K562 (cell line): ENCODE measurements around the gene ADGRB3. TPM values are rescaled to one million over a fixed set of nuclear protein-coding genes. Genes with fewer than 3 reads are reported as not detected.

ENCODE experiments used
- ATAC-seq: fragments of 200-7000 bp; cut with Tn5 transposase; 3 replicates; pipeline ENCODE4 v1.9.1; 2020; ENCODE audit warnings: moderate library complexity
- BruUV-seq: library from RNA; stranded (reverse); fragments of 400-500 nt; replicated peaks from 2 replicates; lab custom pipeline; 2021; lab: Mats Ljungman, UMichigan
- CTCF ChIA-PET: fragments of 300-600 bp; formaldehyde crosslinking; extraction: SDS; loops from one replicate; lab custom pipeline; 2021; ENCODE audit warnings: low intra/inter-chr PET ratio; lab: Yijun Ruan, JAX
- POLR2A ChIA-PET: fragments of 300-600, 350-650 bp; sonication (Branson Sonifier 250); formaldehyde crosslinking; extraction: SDS; loops from one replicate; lab custom pipeline; 2021; ENCODE audit warnings: antibody characterized with exemption, inconsistent platforms; lab: Yijun Ruan, JAX
- DNase-seq, 4 experiments: peaks; one replicate each; pipeline versions ENCODE4 v3.0.0 to v3.0.0-alpha.2; 2011 to 2018; ENCODE audit warnings: low spot score in 3 of 4, mixed read lengths in 3 of 4; ENCODE audit errors: extremely low read depth in 1 of 4
- FAIRE-seq: peaks from 2 replicates; lab custom pipeline; 2011; peaks lifted over from hg19 to GRCh38; lab: Jason Lieb, UNC
- H2AFZ ChIP-seq: 2 replicates; pipeline ENCODE4 v1.6.0; 2011; ENCODE audit warnings: low read depth, low read length, control low read depth, inconsistent platforms
- H3K27ac ChIP-seq: fragments of 200-600 bp; 3 replicates; pipeline ENCODE4 v1.8.0; 2011; ENCODE audit warnings: low read depth, mild to moderate bottlenecking, control low read depth, inconsistent platforms, low read length, moderate library complexity, mixed read lengths; ENCODE audit errors: extremely low read depth
- H3K27me3 ChIP-seq, 2 experiments: fragments of 300-600 bp in 1 of 2; 2 replicates in 1 of 2; 3 replicates in 1 of 2; pipeline versions ENCODE4 v1.6.0 to v1.8.0; 2011; ENCODE audit warnings: inconsistent platforms in 2 of 2, low read length in 2 of 2, mild to moderate bottlenecking in 1 of 2, mixed read lengths in 1 of 2, moderate library complexity in 1 of 2; ENCODE audit not compliant: control insufficient read depth in 2 of 2, insufficient read depth in 2 of 2
- H3K36me3 ChIP-seq: fragments of 300-600 bp; 3 replicates; pipeline ENCODE4 v1.8.0; 2011; ENCODE audit warnings: mild to moderate bottlenecking, low read length, inconsistent platforms; ENCODE audit not compliant: control insufficient read depth, insufficient read depth
- H3K4me1 ChIP-seq, 2 experiments: fragments of 200-600 bp in 1 of 2; replicated peaks in 1 of 2; 2 replicates in 1 of 2; 3 replicates in 1 of 2; pipeline versions ENCODE4 v1.5.1 to v1.8.0; 2011; ENCODE audit warnings: inconsistent platforms in 2 of 2, low read length in 2 of 2, mild to moderate bottlenecking in 1 of 2, mixed read lengths in 1 of 2, moderate library complexity in 1 of 2; ENCODE audit not compliant: control insufficient read depth in 2 of 2, insufficient read depth in 2 of 2
- H3K4me2 ChIP-seq: 2 replicates; pipeline ENCODE4 v1.6.1; 2011; ENCODE audit warnings: low read length, control low read depth, inconsistent platforms, mixed read lengths; ENCODE audit not compliant: insufficient read depth
- H3K4me3 ChIP-seq: fragments of 200-600 bp; sonication (generic), shearing (Covaris generic); 2 replicates; pipeline ENCODE4 v1.5.1; 2016; ENCODE audit warnings: control low read depth, inconsistent platforms
- H3K79me2 ChIP-seq: fragments of 200-600 bp; 3 replicates; pipeline ENCODE4 v1.8.0; 2011; ENCODE audit warnings: low read length, inconsistent platforms; ENCODE audit not compliant: control insufficient read depth, insufficient read depth
- H3K9ac ChIP-seq, 2 experiments: 2 replicates each; pipeline versions ENCODE4 v1.6.0 to v1.6.1; 2011; ENCODE audit warnings: low read depth in 2 of 2, low read length in 2 of 2, control low read depth in 1 of 2, inconsistent platforms in 1 of 2, mild to moderate bottlenecking in 1 of 2, mixed read lengths in 1 of 2; ENCODE audit not compliant: insufficient read depth in 1 of 2
- H3K9me1 ChIP-seq: one replicate; pipeline ENCODE4 v1.6.0; 2011; ENCODE audit warnings: inconsistent platforms, mild to moderate bottlenecking, low read length, moderate library complexity; ENCODE audit not compliant: control insufficient read depth, insufficient read depth
- H3K9me3 ChIP-seq: replicated peaks from 2 replicates; pipeline ENCODE4 v1.5.1; 2011; ENCODE audit warnings: low read depth, low read length, inconsistent platforms; ENCODE audit not compliant: control insufficient read depth, insufficient read depth
- H4K20me1 ChIP-seq: replicated peaks from 2 replicates; pipeline ENCODE4 v1.6.1; 2011; ENCODE audit warnings: low read length, inconsistent platforms, mixed read lengths; ENCODE audit not compliant: control insufficient read depth, insufficient read depth
- ATF4 ChIP-seq: fragments of 450-650 bp; formaldehyde crosslinking; IDR thresholded peaks from 2 replicates; pipeline ENCODE4 v1.4.0; 2022; ENCODE audit warnings: mild to moderate bottlenecking, moderate library complexity
- CBFA2T3 ChIP-seq: fragments of 450-650 bp; IDR thresholded peaks from 2 replicates; pipeline ENCODE4 v1.6.1; 2017
- FOXK1 ChIP-seq: sonication (generic); formaldehyde crosslinking; IDR thresholded peaks from 2 replicates; pipeline ENCODE4 v1.8.0; 2022; ENCODE audit warnings: missing genetic modification reagents, mild to moderate bottlenecking, borderline replicate concordance
- GTF2E2 ChIP-seq: fragments of 200-800 bp; sonication (Bioruptor generic); IDR thresholded peaks from 2 replicates; pipeline ENCODE4 v1.6.1; 2016; ENCODE audit warnings: missing genetic modification characterization, missing compliant biosample characterization
- HDAC2 ChIP-seq: fragments of 450-650 bp; IDR thresholded peaks from 2 replicates; pipeline ENCODE4 v1.6.1; 2016; ENCODE audit warnings: mild to moderate bottlenecking
- KLF1 ChIP-seq: fragments of 450-650 bp; IDR thresholded peaks from 2 replicates; pipeline ENCODE4 v1.6.1; 2016; ENCODE audit warnings: missing genetic modification characterization, missing compliant biosample characterization
- NFE2 ChIP-seq: IDR thresholded peaks from 2 replicates; pipeline ENCODE4 v1.6.1; 2014; ENCODE audit warnings: antibody characterized with exemption, low read depth
- NRF1 ChIP-seq, 2 experiments: fragments of 450-650 bp; IDR thresholded peaks in 1 of 2; conservative IDR thresholded peaks in 1 of 2; 2 replicates each; pipeline ENCODE4 v1.6.1; 2014; ENCODE audit warnings: mild to moderate bottlenecking in 2 of 2
- PHTF2 ChIP-seq: fragments of 250-450 bp; sonication (Bioruptor Pico); IDR thresholded peaks from 2 replicates; pipeline ENCODE4 v1.5.0; 2021; ENCODE audit warnings: mild to moderate bottlenecking
- PKNOX1 ChIP-seq: fragments of 450-650 bp; IDR thresholded peaks from 2 replicates; pipeline ENCODE4 v1.6.1; 2016
- POLR2AphosphoS5 ChIP-seq: IDR thresholded peaks from 2 replicates; pipeline ENCODE4 v1.6.1; 2011; ENCODE audit warnings: mild to moderate bottlenecking, low read depth, low read length, moderate library complexity; ENCODE audit not compliant: control insufficient read depth, insufficient read depth
- RUNX1 ChIP-seq: sonication (generic); IDR thresholded peaks from 2 replicates; pipeline ENCODE4 v1.6.1; 2016; ENCODE audit warnings: antibody characterized with exemption, low read depth
- SMAD2 ChIP-seq: fragments of 150-350 bp; IDR thresholded peaks from 2 replicates; pipeline ENCODE4 v1.6.1; 2014; ENCODE audit warnings: low read depth, mild to moderate bottlenecking, low read length
- ZBTB1 ChIP-seq: sonication (generic); formaldehyde crosslinking; IDR thresholded peaks from 2 replicates; pipeline ENCODE4 v1.8.1; 2023; ENCODE audit warnings: missing genetic modification reagents, low read depth, mild to moderate bottlenecking, borderline replicate concordance
- ZNF282 ChIP-seq: sonication (generic); formaldehyde crosslinking; IDR thresholded peaks from 2 replicates; pipeline ENCODE4 v1.8.1; 2023; ENCODE audit warnings: missing genetic modification reagents
- ZNF507 ChIP-seq: conservative IDR thresholded peaks from 2 replicates; pipeline ENCODE4 v1.6.1; 2017; ENCODE audit warnings: missing genetic modification characterization, missing compliant biosample characterization
- in situ Hi-C: fragments of 300-500 bp; cut with MboI; formaldehyde crosslinking; loops from 4 replicates; pipeline ENCODE4 v1.15.0; 2018; ENCODE audit warnings: inconsistent platforms, mixed read lengths
- intact Hi-C: fragments of 100-400 bp; cut with micrococcal nuclease; formaldehyde crosslinking; loops from 2 replicates; pipeline ENCODE4 v1.14.2; 2022
- polyA plus RNA-seq, 8 experiments: library from polyadenylated mRNA; depleted of rRNA in 4 of 8; stranded (reverse) in 5 of 8; unstranded in 3 of 8; fragments of >200 nt; fragmentation: Nextera tagmentation in 2 of 8; fragmentation: Illumina TruSeq in 1 of 8; extraction: Ambion mirVana in 2 of 8; extraction: Trizol in 1 of 8; gene quantifications; 2 replicates each; pipeline versions ENCODE4 v1.2.1 to v1.2.3, GENCODE V29; 2011 to 2014; ENCODE audit warnings: inconsistent platforms in 1 of 8, missing spikeins in 1 of 8
- total RNA-seq, 7 experiments: library from RNA; depleted of rRNA in 6 of 7; stranded (reverse); fragments of >200 nt in 6 of 7; fragmentation: Illumina TruSeq in 2 of 7; extraction: Trizol in 2 of 7; gene quantifications; 2 replicates each; pipeline versions ENCODE4 v1.2.1 to v1.2.3, GENCODE V29; 2011 to 2021; ENCODE audit warnings: low replicate concordance in 1 of 7
- TF ChIP-seq, protein P1 (sequence below): fragments of 450-650 bp; IDR thresholded peaks from 2 replicates; pipeline ENCODE4 v1.6.1; 2016; ENCODE audit warnings: missing biosample characterization, missing genetic modification characterization

The ADGRB3 gene
- total and polyA plus RNA-seq, 9 of the 15 experiments (the other 6 are each of a cell fraction or from before 2014, with no cell fraction given) = 0.90 to 7.8 (median 2.4) TPM

DNA sequence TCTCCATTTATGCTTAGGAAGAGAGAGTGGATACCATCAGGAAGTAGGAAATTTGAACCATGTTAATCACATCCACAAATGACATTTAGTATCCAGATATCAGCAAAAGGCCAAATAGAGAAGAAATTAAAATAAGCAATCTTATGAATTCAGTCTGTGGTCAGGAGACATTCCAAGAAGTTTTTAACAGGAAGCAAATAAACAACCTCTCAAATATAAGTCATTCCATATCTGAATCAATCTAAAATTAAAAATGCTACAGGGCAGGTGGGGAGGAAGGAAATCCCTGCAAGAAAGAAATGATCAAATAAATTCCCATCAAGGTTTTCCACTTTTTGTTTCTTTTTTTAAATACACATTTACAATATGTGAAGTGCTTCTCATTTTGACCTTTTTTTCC is 641.1 kb downstream of the ADGRB3 start:
- H3K36me3 ChIP-seq = no peaks in the 10 kb centered on the region
- no peaks in the 10 kb centered on the region for H3K4me1 ChIP-seq
- CTCF ChIA-PET = no interaction called here
- FAIRE-seq (no peak), DNase-seq (no peak), ATAC-seq (no peak)
- no peaks in the 10 kb centered on the region for H3K9me1 ChIP-seq
- BruUV-seq = no TSS peak
- no peak overlapping the region for H3K9ac ChIP-seq
- H4K20me1 ChIP-seq = no peaks in the 10 kb centered on the region
- TF ChIP-seq CBFA2T3 (no peak), NRF1 (conservative IDR thresholded peaks at IDR 0.05 in 1 of 2, IDR thresholded peaks at IDR 0.05 in 1 of 2) (no peak), RUNX1 (no peak), KLF1 (tag) (no peak), POLR2AphosphoS5 (no peak), ZBTB1 (CRISPR knock-in tag) (no peak), FOXK1 (no peak), HDAC2 (no peak), PHTF2 (no peak), SMAD2 (no peak), NFE2 (no peak), ZNF282 (CRISPR knock-in tag) (no peak), PKNOX1 (no peak), GTF2E2 (tag) (no peak), ZNF507 (tag) (no peak), ATF4 (no peak)
- TF ChIP-seq, protein P1, sequence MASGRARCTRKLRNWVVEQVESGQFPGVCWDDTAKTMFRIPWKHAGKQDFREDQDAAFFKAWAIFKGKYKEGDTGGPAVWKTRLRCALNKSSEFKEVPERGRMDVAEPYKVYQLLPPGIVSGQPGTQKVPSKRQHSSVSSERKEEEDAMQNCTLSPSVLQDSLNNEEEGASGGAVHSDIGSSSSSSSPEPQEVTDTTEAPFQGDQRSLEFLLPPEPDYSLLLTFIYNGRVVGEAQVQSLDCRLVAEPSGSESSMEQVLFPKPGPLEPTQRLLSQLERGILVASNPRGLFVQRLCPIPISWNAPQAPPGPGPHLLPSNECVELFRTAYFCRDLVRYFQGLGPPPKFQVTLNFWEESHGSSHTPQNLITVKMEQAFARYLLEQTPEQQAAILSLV = no peak
- H3K4me2 ChIP-seq = no peak overlapping the region
- POLR2A ChIA-PET = no interaction called here
- in situ Hi-C loops = no loop called here
- no peak overlapping the region for H3K4me3 ChIP-seq
- H2AFZ ChIP-seq = no peak overlapping the region
- intact Hi-C loops = no loop called here
- H3K79me2 ChIP-seq = no peaks in the 10 kb centered on the region
- no peak overlapping the region for H3K27ac ChIP-seq
- no peaks in the 10 kb centered on the region for H3K27me3 ChIP-seq
- H3K9me3 ChIP-seq = no peaks in the 10 kb centered on the region
